GM12878 (cell line): ENCODE results near the gene INTS6. TPM values are rescaled to one million over a fixed set of nuclear protein-coding genes. Genes with fewer than 3 reads are reported as not detected.

Experiments used
- EED ChIP-seq: sonication (generic); IDR thresholded peaks from 2 replicates; pipeline ENCODE4 v1.6.1; 2016; ENCODE audit warnings: antibody characterized with exemption, low read depth
- ZSCAN29 ChIP-seq: fragments of 450-650 bp; IDR thresholded peaks from 2 replicates; pipeline ENCODE4 v1.6.1; 2017; ENCODE audit warnings: mild to moderate bottlenecking, moderate library complexity
- polyA plus RNA-seq, 11 experiments: library from polyadenylated mRNA; depleted of rRNA in 4 of 11; unstranded in 6 of 11; stranded (reverse) in 5 of 11; fragments of >200 nt; fragmentation: Nextera tagmentation in 4 of 11; fragmentation: Illumina TruSeq in 1 of 11; extraction: Ambion mirVana in 4 of 11; extraction: Trizol in 1 of 11; gene quantifications; 1 replicate in 1 of 11; 2 replicates in 10 of 11; pipeline versions ENCODE4 v1.2.1 to v1.2.3, GENCODE V29; 2011 to 2016; ENCODE audit warnings: inconsistent platforms in 2 of 11, missing spikeins in 2 of 11, low read depth in 1 of 11
- total RNA-seq, 4 experiments: library from RNA; depleted of rRNA in 3 of 4; stranded (reverse); fragments of >200 nt in 3 of 4; fragmentation: Illumina TruSeq in 1 of 4; extraction: Trizol in 1 of 4; gene quantifications; 2 replicates each; pipeline versions ENCODE4 v1.2.1 to v1.2.3, GENCODE V29; 2013 to 2021
- TF ChIP-seq, protein P1 (sequence below): fragments of 450-650 bp; formaldehyde crosslinking; IDR thresholded peaks from 2 replicates; pipeline ENCODE4 v1.4.0; 2020; ENCODE audit warnings: mild to moderate bottlenecking, moderate library complexity
- TF ChIP-seq, protein P2 (sequence below): fragments of 450-650 bp; IDR thresholded peaks from 2 replicates; pipeline ENCODE4 v1.6.1; 2017; ENCODE audit warnings: mild to moderate bottlenecking, low read depth, inconsistent platforms; ENCODE audit not compliant: poor library complexity, severe bottlenecking
- TF ChIP-seq, protein P3 (sequence below): IDR thresholded peaks from 2 replicates; pipeline ENCODE4 v1.6.1; 2012; ENCODE audit warnings: improper control_type of control experiment, low read depth, low read length; ENCODE audit not compliant: insufficient replicate concordance

INTS6 gene
- total and polyA plus RNA-seq, 10 of the 15 experiments (the other 5 are each of a cell fraction or from before 2014, with no cell fraction given), result 7.2 to 57.7 (median 30.9) TPM

DNA sequence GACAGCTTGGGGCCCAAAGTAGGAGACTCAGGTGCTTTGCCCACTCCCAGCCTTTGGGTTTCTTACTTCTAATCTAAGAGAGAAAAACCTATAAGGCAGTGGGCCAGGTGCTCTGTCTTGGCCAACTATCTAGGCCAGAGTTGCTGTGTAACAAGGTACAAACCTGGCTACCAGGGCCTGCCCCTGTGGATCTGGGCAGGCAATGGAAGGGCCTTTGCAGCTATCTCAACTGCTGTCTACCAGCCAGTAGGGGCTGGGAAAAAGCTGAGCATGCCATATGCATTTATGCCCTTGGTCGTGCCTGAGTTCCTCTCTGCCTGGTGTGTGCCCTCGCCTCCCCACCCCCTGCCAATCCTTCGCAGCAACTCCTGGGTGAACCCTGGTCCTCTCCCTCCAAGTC is 130.0 kb downstream of the INTS6 start (continued):
- TF ChIP-seq, protein P1, sequence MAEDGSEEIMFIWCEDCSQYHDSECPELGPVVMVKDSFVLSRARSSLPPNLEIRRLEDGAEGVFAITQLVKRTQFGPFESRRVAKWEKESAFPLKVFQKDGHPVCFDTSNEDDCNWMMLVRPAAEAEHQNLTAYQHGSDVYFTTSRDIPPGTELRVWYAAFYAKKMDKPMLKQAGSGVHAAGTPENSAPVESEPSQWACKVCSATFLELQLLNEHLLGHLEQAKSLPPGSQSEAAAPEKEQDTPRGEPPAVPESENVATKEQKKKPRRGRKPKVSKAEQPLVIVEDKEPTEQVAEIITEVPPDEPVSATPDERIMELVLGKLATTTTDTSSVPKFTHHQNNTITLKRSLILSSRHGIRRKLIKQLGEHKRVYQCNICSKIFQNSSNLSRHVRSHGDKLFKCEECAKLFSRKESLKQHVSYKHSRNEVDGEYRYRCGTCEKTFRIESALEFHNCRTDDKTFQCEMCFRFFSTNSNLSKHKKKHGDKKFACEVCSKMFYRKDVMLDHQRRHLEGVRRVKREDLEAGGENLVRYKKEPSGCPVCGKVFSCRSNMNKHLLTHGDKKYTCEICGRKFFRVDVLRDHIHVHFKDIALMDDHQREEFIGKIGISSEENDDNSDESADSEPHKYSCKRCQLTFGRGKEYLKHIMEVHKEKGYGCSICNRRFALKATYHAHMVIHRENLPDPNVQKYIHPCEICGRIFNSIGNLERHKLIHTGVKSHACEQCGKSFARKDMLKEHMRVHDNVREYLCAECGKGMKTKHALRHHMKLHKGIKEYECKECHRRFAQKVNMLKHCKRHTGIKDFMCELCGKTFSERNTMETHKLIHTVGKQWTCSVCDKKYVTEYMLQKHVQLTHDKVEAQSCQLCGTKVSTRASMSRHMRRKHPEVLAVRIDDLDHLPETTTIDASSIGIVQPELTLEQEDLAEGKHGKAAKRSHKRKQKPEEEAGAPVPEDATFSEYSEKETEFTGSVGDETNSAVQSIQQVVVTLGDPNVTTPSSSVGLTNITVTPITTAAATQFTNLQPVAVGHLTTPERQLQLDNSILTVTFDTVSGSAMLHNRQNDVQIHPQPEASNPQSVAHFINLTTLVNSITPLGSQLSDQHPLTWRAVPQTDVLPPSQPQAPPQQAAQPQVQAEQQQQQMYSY (CRISPR knock-in tag), result no peak
- TF ChIP-seq ZSCAN29 (no peak), EED (no peak)
- TF ChIP-seq, protein P2, sequence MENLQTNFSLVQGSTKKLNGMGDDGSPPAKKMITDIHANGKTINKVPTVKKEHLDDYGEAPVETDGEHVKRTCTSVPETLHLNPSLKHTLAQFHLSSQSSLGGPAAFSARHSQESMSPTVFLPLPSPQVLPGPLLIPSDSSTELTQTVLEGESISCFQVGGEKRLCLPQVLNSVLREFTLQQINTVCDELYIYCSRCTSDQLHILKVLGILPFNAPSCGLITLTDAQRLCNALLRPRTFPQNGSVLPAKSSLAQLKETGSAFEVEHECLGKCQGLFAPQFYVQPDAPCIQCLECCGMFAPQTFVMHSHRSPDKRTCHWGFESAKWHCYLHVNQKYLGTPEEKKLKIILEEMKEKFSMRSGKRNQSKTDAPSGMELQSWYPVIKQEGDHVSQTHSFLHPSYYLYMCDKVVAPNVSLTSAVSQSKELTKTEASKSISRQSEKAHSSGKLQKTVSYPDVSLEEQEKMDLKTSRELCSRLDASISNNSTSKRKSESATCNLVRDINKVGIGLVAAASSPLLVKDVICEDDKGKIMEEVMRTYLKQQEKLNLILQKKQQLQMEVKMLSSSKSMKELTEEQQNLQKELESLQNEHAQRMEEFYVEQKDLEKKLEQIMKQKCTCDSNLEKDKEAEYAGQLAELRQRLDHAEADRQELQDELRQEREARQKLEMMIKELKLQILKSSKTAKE, result no peak
- TF ChIP-seq, protein P3, sequence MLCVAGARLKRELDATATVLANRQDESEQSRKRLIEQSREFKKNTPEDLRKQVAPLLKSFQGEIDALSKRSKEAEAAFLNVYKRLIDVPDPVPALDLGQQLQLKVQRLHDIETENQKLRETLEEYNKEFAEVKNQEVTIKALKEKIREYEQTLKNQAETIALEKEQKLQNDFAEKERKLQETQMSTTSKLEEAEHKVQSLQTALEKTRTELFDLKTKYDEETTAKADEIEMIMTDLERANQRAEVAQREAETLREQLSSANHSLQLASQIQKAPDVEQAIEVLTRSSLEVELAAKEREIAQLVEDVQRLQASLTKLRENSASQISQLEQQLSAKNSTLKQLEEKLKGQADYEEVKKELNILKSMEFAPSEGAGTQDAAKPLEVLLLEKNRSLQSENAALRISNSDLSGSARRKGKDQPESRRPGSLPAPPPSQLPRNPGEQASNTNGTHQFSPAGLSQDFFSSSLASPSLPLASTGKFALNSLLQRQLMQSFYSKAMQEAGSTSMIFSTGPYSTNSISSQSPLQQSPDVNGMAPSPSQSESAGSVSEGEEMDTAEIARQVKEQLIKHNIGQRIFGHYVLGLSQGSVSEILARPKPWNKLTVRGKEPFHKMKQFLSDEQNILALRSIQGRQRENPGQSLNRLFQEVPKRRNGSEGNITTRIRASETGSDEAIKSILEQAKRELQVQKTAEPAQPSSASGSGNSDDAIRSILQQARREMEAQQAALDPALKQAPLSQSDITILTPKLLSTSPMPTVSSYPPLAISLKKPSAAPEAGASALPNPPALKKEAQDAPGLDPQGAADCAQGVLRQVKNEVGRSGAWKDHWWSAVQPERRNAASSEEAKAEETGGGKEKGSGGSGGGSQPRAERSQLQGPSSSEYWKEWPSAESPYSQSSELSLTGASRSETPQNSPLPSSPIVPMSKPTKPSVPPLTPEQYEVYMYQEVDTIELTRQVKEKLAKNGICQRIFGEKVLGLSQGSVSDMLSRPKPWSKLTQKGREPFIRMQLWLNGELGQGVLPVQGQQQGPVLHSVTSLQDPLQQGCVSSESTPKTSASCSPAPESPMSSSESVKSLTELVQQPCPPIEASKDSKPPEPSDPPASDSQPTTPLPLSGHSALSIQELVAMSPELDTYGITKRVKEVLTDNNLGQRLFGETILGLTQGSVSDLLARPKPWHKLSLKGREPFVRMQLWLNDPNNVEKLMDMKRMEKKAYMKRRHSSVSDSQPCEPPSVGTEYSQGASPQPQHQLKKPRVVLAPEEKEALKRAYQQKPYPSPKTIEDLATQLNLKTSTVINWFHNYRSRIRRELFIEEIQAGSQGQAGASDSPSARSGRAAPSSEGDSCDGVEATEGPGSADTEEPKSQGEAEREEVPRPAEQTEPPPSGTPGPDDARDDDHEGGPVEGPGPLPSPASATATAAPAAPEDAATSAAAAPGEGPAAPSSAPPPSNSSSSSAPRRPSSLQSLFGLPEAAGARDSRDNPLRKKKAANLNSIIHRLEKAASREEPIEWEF, result no peak
